Activated B cell treated with CpG ODN at 0.5 μM for 24 hours (primary cell): ENCODE results near the gene MAT2A. TPM values are rescaled to one million over a fixed set of nuclear protein-coding genes. Genes with fewer than 3 reads are reported as not detected.
A peak's percentile ranks its signal among the peaks of the same experiment; 100 is the strongest.

ENCODE experiments used
- ATAC-seq: fragments of 200-7000 bp; cut with Tn5 transposase; one replicate; pipeline ENCODE4 v1.10.0; 2021; ENCODE audit warnings: low read depth, mild to moderate bottlenecking, moderate library complexity
- CTCF ChIA-PET: fragments of 350-600 bp; sonication (Branson Sonifier 250); formaldehyde crosslinking; loops from one replicate; lab custom pipeline; 2021; ENCODE audit warnings: antibody characterized with exemption; lab: Charles Lee
- POLR2A ChIA-PET: fragments of 350-600 bp; sonication (Branson Sonifier 250); formaldehyde crosslinking; loops from one replicate; lab custom pipeline; 2021; ENCODE audit warnings: antibody characterized with exemption; lab: Charles Lee
- DNase-seq: peaks from one replicate; pipeline ENCODE4 v3.0.0; 2022
- H3K27ac Mint-ChIP-seq: one replicate; pipeline ENCODE4 v1.8.0; 2020; ENCODE audit warnings: mixed read lengths
- H3K27me3 Mint-ChIP-seq: one replicate; pipeline ENCODE4 v1.8.0; 2021; ENCODE audit warnings: mixed read lengths
- H3K36me3 Mint-ChIP-seq: one replicate; pipeline ENCODE4 v1.8.0; 2021; ENCODE audit warnings: low read depth, mixed read lengths
- H3K4me1 Mint-ChIP-seq: one replicate; pipeline ENCODE4 v1.8.0; 2021; ENCODE audit warnings: mixed read lengths
- H3K4me3 Mint-ChIP-seq: one replicate; pipeline ENCODE4 v1.8.0; 2020; ENCODE audit warnings: mild to moderate bottlenecking, mixed read lengths
- H3K9me3 Mint-ChIP-seq: one replicate; pipeline ENCODE4 v1.8.0; 2020; ENCODE audit warnings: mixed read lengths
- CTCF ChIP-seq: fragments of 200-600 bp; IDR thresholded peaks from one replicate; pipeline ENCODE4 v1.8.0; 2022; ENCODE audit warnings: antibody characterized with exemption, mild to moderate bottlenecking
- intact Hi-C: fragments of 100-400 bp; cut with micrococcal nuclease; formaldehyde crosslinking; loops from one replicate; pipeline ENCODE4 v1.15.1; 2024
- total RNA-seq: library from RNA; stranded (reverse); gene quantifications from 2 replicates; pipeline ENCODE4 v1.2.3, GENCODE V29; 2022

Gene MAT2A
- total RNA-seq, 1 donor from 2014 or later = 265 TPM

- Mint-ChIP-seq H3K4me1 (peaks cover 38% of the 10 kb centered on the region), H3K27me3 (no peaks in the 10 kb centered on the region), H3K36me3 (peaks cover 34% of the 10 kb centered on the region), H3K27ac (peak within 1 kb of the TSS; percentile 98), H3K4me3 (peak within 1 kb of the TSS; percentile 98), H3K9me3 (no peaks in the 10 kb centered on the region)
- no peak for TF ChIP-seq CTCF
- ATAC-seq = peak; percentile 88
- intact Hi-C loops = loop anchor here (1.0 to 2.0 kb wide), 9 partner anchors 9 to 233 kb away; partner anchors contain the start of genes C2orf68, ELMOD3, MAT2A and RETSAT
- POLR2A ChIA-PET = interaction anchor here (0.5 to 5.5 kb wide), 25 partner anchors 9 to 672 kb away, joined by 3 to 68 read pairs (median 6); partner anchors contain the start of genes C2orf68, ELMOD3, MAT2A and RETSAT
- CTCF ChIA-PET = interaction anchor here (1.0 to 2.1 kb wide), 3 partner anchors 9 to 141 kb away, joined by 3 to 12 read pairs (median 8); no protein-coding TSS in a partner anchor
- DNase-seq = peak; percentile 84
These were observed 22.6 kb downstream of the MAT2A start, which contains the start of gene GGCX for GRCh38 chr2:85561280-85562212. GGCX (minus strand) TSS chr2:85561493; CDS start chr2:85561428, 65 bp downstream.

GRCh38 chr2:85564144-85564563, 25.2 kb downstream of the MAT2A start:
- Mint-ChIP-seq H3K4me3 (peak overlapping the region; percentile 19), H3K4me1 (peaks cover 35% of the 10 kb centered on the region), H3K9me3 (no peaks in the 10 kb centered on the region), H3K36me3 (peaks cover 13% of the 10 kb centered on the region), H3K27ac (peak overlapping the region; percentile 62), H3K27me3 (no peaks in the 10 kb centered on the region)
- POLR2A ChIA-PET = interaction anchor here (0.6 to 4.1 kb wide), 7 partner anchors 14 to 162 kb away, joined by 3 to 23 read pairs (median 4); partner anchors contain the start of genes C2orf68 and TMEM150A
- DNase-seq (no peak), ATAC-seq (peak; percentile 41)
- CTCF ChIA-PET = no interaction called here
- intact Hi-C loops = no loop called here
- TF ChIP-seq CTCF = no peak

DNA sequence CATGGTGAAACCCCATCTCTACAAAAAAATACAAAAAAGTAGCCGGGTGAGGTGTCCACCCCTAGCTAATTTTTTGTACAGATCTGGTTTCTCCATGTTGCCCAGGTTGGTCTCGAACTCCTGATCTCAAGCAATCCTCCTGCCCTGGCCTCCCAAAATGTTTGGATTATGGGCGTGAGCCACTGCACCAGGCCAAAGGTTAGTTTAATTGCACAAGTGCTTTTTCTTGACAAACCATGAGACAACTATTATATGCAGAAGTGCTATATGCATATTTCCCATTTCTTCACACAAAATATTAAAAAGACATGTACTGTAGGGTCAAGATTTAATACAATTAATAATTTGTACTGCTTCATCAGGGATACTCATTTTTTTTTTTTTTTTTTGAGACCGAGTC, 27.3 kb downstream of the MAT2A start:
- ChIA-PET CTCF (no interaction called here), POLR2A (interaction anchor here (0.6 to 1.1 kb wide), 2 partner anchors 10 to 29 kb away, joined by 3 to 10 read pairs; partner anchors contain the start of gene RNF181)
- Mint-ChIP-seq H3K27me3 (no peaks in the 10 kb centered on the region), H3K36me3 (peaks cover 3% of the 10 kb centered on the region), H3K4me1 (peaks cover 20% of the 10 kb centered on the region), H3K9me3 (no peaks in the 10 kb centered on the region), H3K4me3 (no peak overlapping the region), H3K27ac (no peak overlapping the region)
- DNase-seq = no peak
- no peak for TF ChIP-seq CTCF
- no peak for ATAC-seq
- intact Hi-C loops = no loop called here

DNA sequence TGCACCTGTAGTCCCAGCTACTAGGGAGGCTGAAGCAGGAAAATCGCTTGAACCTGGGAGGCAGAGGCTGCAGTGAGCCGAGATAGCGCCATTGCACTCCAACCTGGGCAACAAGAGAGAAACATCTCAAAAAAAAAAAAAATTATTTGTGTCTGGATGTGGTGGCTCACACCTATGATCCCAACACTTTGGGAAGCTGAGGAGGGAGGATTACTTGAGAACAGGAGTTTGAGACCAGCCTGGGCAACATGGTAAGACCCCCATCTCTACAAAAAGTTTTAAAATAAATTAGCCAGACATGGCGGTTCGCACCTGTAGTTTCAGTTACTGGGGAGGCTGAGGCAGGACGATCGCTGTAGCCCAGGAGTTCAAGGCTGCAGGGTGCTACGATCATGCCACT, 36.8 kb downstream of the MAT2A start:
- Mint-ChIP-seq H3K36me3 (peaks cover 9% of the 10 kb centered on the region), H3K4me3 (no peak overlapping the region), H3K4me1 (peaks cover 33% of the 10 kb centered on the region), H3K27ac (no peak overlapping the region), H3K27me3 (no peaks in the 10 kb centered on the region), H3K9me3 (no peaks in the 10 kb centered on the region)
- CTCF ChIA-PET = no interaction called here
- intact Hi-C loops = loop anchor here (2.0 kb wide), 1 partner anchor 41 kb away; the partner anchor contains the start of gene USP39
- DNase-seq = no peak
- TF ChIP-seq CTCF = no peak
- POLR2A ChIA-PET = interaction anchor here (0.6 to 1.0 kb wide), 5 partner anchors 9 to 940 kb away, joined by 3 to 5 read pairs (median 3); no protein-coding TSS in a partner anchor
- no peak for ATAC-seq
